ENCODE results near the gene PDGFC. TPM values are rescaled to one million over a fixed set of nuclear protein-coding genes. Genes with fewer than 3 reads are reported as not detected.

The PDGFC gene
- total RNA-seq, 1 donor = 145 TPM

DNA sequence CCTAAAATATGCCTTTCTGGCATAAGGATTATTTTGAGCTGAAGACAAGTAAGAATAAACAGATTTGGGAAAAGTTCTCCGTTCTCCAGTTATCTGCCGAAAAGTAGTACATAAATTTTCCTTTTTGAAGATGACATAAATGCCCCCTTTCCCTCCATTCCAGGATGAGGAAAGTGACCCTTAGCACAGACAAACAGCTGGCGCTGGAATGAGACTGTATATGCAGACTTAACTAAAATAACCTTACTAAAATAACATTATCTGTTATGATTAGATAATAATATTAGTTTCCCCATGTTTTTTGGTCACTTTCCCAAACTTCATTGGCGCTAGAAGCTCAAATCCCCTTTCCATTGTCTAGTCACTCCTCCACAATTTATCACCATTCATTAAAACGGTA is 21.5 kb downstream of the PDGFC start:
- Histone ChIP-seq H3K27me3 (ENCODE audit: insufficient read depth, low read length) (no peaks in the 10 kb centered on the region), H3K4me2 (ENCODE audit: insufficient read depth, low read length) (peak overlapping the region; percentile 66), H4K20me1 (ENCODE audit: insufficient read depth, low read length) (peaks cover 23% of the 10 kb centered on the region), H3K9me3 (ENCODE audit: low read depth, low read length) (no peaks in the 10 kb centered on the region), H3K27ac (ENCODE audit: low read depth, low read length) (peak overlapping the region; percentile 71), H3K79me2 (ENCODE audit: insufficient read depth, low read length) (peaks cover 86% of the 10 kb centered on the region), H2AFZ (ENCODE audit: low read length) (no peak overlapping the region), H3K4me1 (ENCODE audit: insufficient read depth, low read length) (peaks cover 77% of the 10 kb centered on the region), H3K36me3 (ENCODE audit: insufficient read depth, low read length) (no peaks in the 10 kb centered on the region), H3K4me3 (ENCODE audit: insufficient read depth, low read length) (no peak overlapping the region)
- DNase-seq (ENCODE audit: insufficient read length, low spot score, missing footprints) = no peak
- TF ChIP-seq, protein P1, sequence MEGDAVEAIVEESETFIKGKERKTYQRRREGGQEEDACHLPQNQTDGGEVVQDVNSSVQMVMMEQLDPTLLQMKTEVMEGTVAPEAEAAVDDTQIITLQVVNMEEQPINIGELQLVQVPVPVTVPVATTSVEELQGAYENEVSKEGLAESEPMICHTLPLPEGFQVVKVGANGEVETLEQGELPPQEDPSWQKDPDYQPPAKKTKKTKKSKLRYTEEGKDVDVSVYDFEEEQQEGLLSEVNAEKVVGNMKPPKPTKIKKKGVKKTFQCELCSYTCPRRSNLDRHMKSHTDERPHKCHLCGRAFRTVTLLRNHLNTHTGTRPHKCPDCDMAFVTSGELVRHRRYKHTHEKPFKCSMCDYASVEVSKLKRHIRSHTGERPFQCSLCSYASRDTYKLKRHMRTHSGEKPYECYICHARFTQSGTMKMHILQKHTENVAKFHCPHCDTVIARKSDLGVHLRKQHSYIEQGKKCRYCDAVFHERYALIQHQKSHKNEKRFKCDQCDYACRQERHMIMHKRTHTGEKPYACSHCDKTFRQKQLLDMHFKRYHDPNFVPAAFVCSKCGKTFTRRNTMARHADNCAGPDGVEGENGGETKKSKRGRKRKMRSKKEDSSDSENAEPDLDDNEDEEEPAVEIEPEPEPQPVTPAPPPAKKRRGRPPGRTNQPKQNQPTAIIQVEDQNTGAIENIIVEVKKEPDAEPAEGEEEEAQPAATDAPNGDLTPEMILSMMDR (IDR thresholded peaks at IDR 0.05; ENCODE audit: extremely low read depth, low read depth, low read length) = no peak

GRCh38 chr4:156949373-156949814 is 22.2 kb downstream of the PDGFC start:
- H4K20me1 ChIP-seq (ENCODE audit: insufficient read depth, low read length) = peaks cover 23% of the 10 kb centered on the region
- no peak overlapping the region for H3K4me3 ChIP-seq (ENCODE audit: insufficient read depth, low read length)
- no peaks in the 10 kb centered on the region for H3K9me3 ChIP-seq (ENCODE audit: low read depth, low read length)
- DNase-seq (ENCODE audit: insufficient read length, low spot score, missing footprints) = no peak
- TF ChIP-seq, protein P1 (IDR thresholded peaks at IDR 0.05; ENCODE audit: extremely low read depth, low read depth, low read length) = no peak
- H3K4me1 ChIP-seq (ENCODE audit: insufficient read depth, low read length) = peaks cover 77% of the 10 kb centered on the region
- H3K36me3 ChIP-seq (ENCODE audit: insufficient read depth, low read length) = no peaks in the 10 kb centered on the region
- peaks cover 86% of the 10 kb centered on the region for H3K79me2 ChIP-seq (ENCODE audit: insufficient read depth, low read length)
- peak overlapping the region; percentile 66 for H3K4me2 ChIP-seq (ENCODE audit: insufficient read depth, low read length)
- no peaks in the 10 kb centered on the region for H3K27me3 ChIP-seq (ENCODE audit: insufficient read depth, low read length)
- peak overlapping the region; percentile 71 for H3K27ac ChIP-seq (ENCODE audit: low read depth, low read length)
- no peak overlapping the region for H2AFZ ChIP-seq (ENCODE audit: low read length)

DNA sequence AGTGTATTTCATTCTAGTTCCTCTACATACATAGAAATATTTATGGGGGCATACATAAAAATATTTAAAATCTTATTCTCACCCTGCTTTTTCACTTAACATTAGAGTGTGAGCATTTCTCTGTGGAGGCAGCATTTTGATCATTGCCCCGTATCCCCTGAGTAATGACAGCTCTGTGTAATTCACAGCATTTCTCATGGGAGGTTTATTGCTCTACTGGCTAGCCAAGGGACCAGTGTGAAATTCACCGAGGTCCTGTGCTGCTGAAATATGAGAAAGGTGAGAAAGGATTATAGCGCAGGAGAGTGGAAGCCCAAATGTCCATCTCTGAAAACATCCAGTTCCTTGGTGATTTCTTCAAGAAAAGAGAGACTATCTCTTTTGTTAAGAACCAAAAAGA is 22.9 kb downstream of the PDGFC start:
- Histone ChIP-seq H3K79me2 (ENCODE audit: insufficient read depth, low read length) (peaks cover 86% of the 10 kb centered on the region), H3K27me3 (ENCODE audit: insufficient read depth, low read length) (no peaks in the 10 kb centered on the region), H3K4me2 (ENCODE audit: insufficient read depth, low read length) (peak overlapping the region; percentile 66), H3K27ac (ENCODE audit: low read depth, low read length) (peak overlapping the region; percentile 71), H4K20me1 (ENCODE audit: insufficient read depth, low read length) (peaks cover 23% of the 10 kb centered on the region), H3K36me3 (ENCODE audit: insufficient read depth, low read length) (no peaks in the 10 kb centered on the region), H3K4me1 (ENCODE audit: insufficient read depth, low read length) (peaks cover 83% of the 10 kb centered on the region), H3K4me3 (ENCODE audit: insufficient read depth, low read length) (no peak overlapping the region), H2AFZ (ENCODE audit: low read length) (no peak overlapping the region), H3K9me3 (ENCODE audit: low read depth, low read length) (no peaks in the 10 kb centered on the region)
- DNase-seq (ENCODE audit: insufficient read length, low spot score, missing footprints) = no peak
- TF ChIP-seq, protein P1 (IDR thresholded peaks at IDR 0.05; ENCODE audit: extremely low read depth, low read depth, low read length) = no peak

- peak overlapping the region; percentile 66 for H3K4me2 ChIP-seq (ENCODE audit: insufficient read depth, low read length)
- no peak overlapping the region for H3K4me3 ChIP-seq (ENCODE audit: insufficient read depth, low read length)
- H4K20me1 ChIP-seq (ENCODE audit: insufficient read depth, low read length) = peaks cover 23% of the 10 kb centered on the region
- no peaks in the 10 kb centered on the region for H3K27me3 ChIP-seq (ENCODE audit: insufficient read depth, low read length)
- DNase-seq (ENCODE audit: insufficient read length, low spot score, missing footprints) = no peak
- H3K79me2 ChIP-seq (ENCODE audit: insufficient read depth, low read length) = peaks cover 86% of the 10 kb centered on the region
- H3K27ac ChIP-seq (ENCODE audit: low read depth, low read length) = peak overlapping the region; percentile 71
- H3K36me3 ChIP-seq (ENCODE audit: insufficient read depth, low read length) = no peaks in the 10 kb centered on the region
- no peak overlapping the region for H2AFZ ChIP-seq (ENCODE audit: low read length)
- no peaks in the 10 kb centered on the region for H3K9me3 ChIP-seq (ENCODE audit: low read depth, low read length)
- H3K4me1 ChIP-seq (ENCODE audit: insufficient read depth, low read length) = peaks cover 84% of the 10 kb centered on the region
- TF ChIP-seq, protein P1 (IDR thresholded peaks at IDR 0.05; ENCODE audit: extremely low read depth, low read depth, low read length) = no peak
These were observed 23.5 kb downstream of the PDGFC start for GRCh38 chr4:156948133-156948532.
